ENCODE results near the gene APOA4. TPM values are rescaled to one million over a fixed set of nuclear protein-coding genes. Genes with fewer than 3 reads are reported as not detected.
A peak's percentile ranks its signal among the peaks of the same experiment; 100 is the strongest.

Gene APOA4
- total and polyA plus RNA-seq, 2 of the 13 experiments (the other 11 are each of a cell fraction or from before 2014, with no cell fraction given) = 3.8 to 7.2 TPM

GRCh38 chr11:116792144-116792868, 30.8 kb downstream of the APOA4 start (continued):
- TF ChIP-seq TFAP4 (IDR thresholded peaks at IDR 0.05; ENCODE audit: borderline replicate concordance, low read depth) = peak; percentile 55
- peak; percentile 13; the same call in 1 of the 2 replicates for TF ChIP-seq KAT8 (CRISPR knock-in tag; IDR thresholded peaks at IDR 0.05)
- TF ChIP-seq REXO4 (CRISPR knock-in tag; IDR thresholded peaks at IDR 0.05; ENCODE audit: borderline replicate concordance) = no peak
- TF ChIP-seq CHCHD3 (CRISPR knock-in tag; IDR thresholded peaks at IDR 0.05) = no peak
- TF ChIP-seq ADNP (CRISPR knock-in tag; IDR thresholded peaks at IDR 0.05) = peak; percentile 21; the same call in 1 of the 2 replicates
- TF ChIP-seq ZNF687 (CRISPR knock-in tag; IDR thresholded peaks at IDR 0.05) = peak; percentile 72
- TF ChIP-seq ETV6 (CRISPR knock-in tag; conservative IDR thresholded peaks at IDR 0.05) = 0 out of 2 replicates have a peak, but pooled peaks have one; percentile 6
- TF ChIP-seq ZFP37 (CRISPR knock-in tag; IDR thresholded peaks at IDR 0.05; ENCODE audit: borderline replicate concordance) = no peak
- TF ChIP-seq NFKB2 (CRISPR knock-in tag; IDR thresholded peaks at IDR 0.05; ENCODE audit: borderline replicate concordance) = no peak
- 0 out of 2 replicates have a peak, but pooled peaks have one; percentile 52 for TF ChIP-seq ZNF547 (CRISPR knock-in tag; IDR thresholded peaks at IDR 0.05)

All from HepG2 (cell line).